Islet of Langerhans (tissue), 1 donor: Measurements from ENCODE around the gene CYGB.

Experiments used
- FAIRE-seq: peaks from one replicate; lab custom pipeline; 2011; peaks lifted over from hg19 to GRCh38; lab: Jason Lieb, UNC

Gene CYGB

GRCh38 chr17:76500747-76501017 lies 36.8 kb downstream of the CYGB start:
- no peak for FAIRE-seq

DNA sequence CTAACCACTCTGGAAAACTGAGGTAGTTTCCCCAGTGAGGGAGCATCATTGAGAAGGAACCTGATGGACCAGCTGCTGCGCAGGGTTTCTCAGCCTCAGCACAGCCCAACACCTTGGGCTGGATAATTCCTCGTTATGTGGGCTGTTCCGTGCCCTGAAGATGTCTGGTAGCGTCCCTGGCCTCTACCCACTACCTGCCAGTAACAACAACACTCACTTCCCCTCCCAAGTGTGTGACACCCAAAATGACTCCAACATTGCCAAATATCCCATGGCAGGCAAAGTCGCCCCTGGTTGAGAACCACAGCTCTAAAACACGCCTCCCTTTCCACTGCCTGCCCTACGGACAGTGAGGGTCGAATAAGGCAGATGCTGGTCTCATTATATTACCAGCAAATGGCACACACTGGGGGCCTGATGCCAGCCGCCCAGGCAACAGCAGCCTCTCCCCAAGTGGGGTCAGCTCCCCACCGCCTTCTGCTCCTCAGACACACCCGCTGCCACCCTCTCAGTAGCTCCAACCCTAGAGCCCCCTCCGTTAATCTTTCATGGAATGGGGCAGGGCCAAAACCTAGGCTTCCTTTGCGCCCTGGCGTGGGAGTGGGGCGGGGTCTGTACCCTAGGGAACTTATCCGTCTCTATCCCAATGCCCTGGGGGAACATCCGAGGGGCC lies 37.3 kb downstream of the CYGB start:
- no peak for FAIRE-seq

GRCh38 chr17:76499267-76499667 lies 38.2 kb downstream of the CYGB start:
- FAIRE-seq: no peak

DNA sequence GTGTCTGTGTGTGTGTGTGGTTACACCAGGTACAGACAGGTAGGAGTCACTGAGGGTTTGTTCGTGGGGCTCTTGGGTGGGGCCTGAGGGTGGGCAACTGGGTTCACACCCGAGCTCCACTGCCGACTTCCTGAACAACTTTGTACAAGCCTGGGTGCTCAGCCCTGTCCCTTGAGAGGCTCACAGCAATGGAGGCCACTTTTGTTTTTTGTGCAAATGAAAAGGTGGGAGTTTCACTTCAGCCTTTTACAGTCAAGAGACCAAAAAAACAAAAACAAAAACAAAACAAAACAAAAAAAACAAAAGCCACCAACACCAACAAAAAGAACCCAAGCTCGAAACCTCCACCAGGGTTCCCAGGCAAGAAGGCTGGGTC lies 38.6 kb downstream of the CYGB start:
- no peak for FAIRE-seq

DNA sequence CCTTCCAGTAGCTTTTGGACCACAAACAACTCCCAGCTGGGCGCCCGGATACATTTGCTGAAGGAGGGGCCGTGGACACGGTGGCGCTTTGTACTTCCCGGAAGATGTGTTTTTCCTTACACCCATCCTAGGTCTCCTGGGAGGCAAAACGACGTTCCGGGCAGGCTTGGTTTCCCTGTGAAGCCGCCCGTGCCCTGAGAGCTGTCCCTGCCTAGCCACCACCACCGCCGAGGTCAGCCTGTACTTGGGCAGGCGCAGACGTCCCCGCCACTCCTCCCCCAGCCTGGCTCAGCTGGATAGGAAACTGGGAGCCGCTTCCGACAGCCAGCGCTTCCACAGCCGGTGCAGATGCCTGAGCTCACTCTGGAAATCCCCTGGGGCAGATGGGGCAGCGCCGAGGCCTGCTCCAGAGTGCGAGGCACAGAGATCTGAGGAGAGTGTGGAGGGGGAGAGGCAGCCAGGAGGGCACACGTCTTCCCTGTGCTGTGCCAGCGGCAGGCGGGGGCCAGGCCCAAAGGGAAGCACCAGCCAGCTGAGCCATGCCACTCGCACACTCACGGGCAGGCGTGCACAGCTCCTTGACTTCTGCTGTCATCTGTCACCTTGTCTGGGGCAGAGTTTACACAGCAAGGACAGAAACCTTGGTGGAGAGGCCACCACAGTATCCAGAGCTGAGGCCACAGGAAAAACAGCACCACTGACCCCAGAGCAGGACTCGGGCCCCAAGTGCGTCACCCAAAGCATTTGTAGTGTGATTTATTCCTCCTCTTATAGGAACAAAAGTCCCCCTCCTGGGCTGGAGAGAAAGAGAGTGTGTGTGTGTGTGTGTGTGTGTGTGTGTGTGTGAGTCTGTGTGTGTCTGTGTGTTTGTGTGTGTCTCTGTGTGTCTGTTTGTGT lies 39.3 kb downstream of the CYGB start:
- no peak for FAIRE-seq

DNA sequence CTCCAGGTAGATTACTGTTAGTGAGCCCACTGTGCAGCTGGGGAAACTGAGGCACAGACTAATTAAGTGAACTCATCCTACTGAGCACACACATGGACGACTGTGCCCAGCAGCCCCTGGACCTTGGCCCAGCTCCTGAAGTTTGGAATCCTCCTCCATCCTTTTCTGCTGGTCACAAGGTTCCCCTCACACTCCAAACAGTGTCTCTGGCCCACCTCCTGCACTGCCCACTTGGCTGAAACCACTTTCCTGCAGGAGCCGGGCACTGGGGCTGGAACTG lies 39.9 kb downstream of the CYGB start:
- no peak for FAIRE-seq

DNA sequence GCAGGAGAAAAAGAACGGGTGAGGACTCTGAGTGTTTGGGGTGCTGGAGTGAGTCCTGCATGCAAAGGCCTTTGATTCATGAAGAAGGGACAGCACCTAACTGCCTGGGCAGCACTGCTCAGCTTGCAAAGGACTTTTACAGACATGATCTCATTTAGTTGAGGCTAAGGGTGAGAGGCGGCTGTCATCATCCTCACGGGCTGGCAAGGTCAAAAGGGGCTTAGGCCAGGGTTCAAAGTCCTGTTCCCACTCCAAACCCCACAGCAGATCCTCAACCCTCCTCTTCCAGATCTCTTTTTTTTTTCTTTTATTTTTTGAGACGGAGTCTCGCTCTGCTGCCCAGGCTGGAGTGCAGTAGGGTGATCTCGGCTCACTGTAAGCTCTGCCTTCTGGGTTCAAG lies 41.0 kb downstream of the CYGB start:
- FAIRE-seq: no peak

- FAIRE-seq: no peak
These were observed 41.7 kb downstream of the CYGB start for GRCh38 chr17:76495663-76496400.

DNA sequence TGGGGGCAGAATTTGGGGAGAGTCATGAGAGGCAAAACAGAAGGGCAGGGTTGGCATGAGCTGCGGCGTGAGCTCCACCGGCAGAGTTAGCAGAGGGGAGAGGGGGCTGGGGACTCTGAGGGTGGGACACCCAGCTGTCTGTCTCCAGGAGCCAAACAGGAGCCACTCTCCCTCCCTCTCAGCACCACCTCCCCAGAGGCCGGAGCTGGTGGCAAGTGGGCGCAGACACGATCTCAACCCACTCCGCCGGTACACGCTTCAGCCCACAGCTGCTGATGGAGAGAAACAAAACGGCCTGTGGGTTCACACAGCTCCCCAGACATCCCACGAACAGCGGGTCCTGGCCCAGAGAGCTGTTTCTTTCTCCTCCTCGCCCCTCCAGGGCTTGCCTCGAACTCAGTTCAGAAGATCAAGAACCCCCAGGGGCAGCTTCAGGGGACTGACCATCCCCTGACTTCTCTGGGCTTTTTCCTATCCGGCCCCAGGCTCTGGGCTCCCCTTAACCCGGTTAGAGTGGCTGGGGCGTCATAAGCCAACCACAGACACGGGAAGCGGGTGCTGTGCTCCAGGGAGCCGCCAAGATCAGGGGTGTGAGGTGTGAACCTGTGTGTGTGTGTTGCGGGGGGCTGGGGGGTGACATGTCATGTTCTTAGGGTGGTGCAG lies 43.9 kb downstream of the CYGB start:
- FAIRE-seq: no peak

GRCh38 chr17:76492989-76493501 lies 44.5 kb downstream of the CYGB start:
- no peak for FAIRE-seq

DNA sequence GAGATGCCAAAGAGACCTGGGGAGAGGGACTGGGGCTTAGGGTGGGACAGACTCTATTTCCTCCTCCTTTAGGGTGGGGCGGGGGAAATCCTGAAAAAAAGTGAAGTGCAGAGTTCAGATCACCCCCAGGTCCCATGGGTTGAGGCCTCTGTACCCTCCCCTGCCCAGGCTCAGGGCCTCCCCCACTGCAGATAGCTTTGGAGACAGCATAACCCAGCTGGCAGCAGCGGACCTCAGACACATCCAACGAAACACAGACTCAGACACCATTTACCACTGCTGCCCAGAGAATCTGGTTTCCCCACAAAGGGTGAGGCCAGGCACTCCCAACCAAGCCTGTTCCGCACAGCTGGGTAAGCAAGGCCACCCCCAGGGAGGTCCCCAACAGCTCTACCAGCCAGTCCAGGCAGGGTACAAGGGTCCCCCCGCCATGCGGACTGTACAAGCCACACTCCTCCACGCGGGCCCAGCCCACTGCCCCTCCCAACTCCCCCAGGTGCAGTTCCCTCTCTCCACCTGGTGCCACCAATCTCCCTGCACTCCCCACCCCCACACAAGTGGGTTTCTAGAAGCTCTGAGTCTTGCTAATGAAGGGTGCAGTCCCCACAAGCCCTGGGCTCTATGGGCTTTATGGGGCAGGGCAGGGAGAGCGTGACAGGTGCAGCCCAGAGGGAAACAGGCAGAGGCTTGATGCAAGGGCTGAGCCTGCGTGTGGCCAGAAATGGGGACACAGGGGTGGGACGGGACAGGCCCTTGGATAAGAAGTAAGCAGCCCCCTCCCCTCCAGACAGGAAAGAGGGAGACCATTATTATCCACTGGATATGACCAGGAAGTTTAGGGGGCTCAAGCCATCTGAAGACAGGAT lies 45.2 kb downstream of the CYGB start:
- no peak for FAIRE-seq

DNA sequence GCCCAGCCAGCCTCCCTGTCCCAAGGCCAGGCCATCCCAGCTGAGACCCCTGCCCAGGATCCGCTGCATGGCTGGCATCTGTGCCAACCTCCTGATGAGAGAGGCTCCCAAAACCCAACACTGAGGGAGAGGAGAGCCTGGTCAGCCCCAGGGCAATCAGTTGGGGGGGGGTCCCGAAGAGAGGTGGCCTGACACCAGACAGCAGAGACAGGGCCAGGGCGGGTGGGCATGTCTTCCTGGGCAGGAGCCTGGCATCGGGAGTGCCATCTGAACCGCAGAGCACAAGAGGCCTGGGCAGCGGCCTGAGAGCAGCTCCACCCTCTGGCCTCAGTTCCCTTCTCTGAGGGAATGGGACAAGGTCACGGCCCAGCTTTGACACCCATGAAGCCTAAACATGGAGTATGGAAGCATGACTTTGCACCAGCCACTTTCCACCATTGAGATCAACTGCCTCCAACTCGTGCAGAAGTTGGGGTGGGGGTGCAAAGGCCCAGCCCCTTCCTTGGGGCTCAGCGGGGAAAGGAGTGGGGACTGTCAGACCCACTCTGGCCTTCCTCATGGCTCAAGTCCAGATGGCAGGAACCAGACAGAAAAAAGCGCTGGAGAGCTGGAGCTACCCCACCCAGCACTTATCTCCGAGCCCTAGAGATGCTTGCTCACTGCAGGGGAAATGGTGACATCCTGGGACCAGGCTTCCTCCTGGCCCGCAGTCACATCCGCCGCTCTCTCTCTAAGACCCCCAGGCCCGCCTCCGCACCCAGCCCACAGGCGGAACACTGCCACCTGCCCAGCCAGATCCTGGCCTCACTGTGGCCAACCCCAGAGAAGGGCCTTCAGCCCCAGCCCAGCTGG lies 46.0 kb downstream of the CYGB start:
- FAIRE-seq: no peak

GRCh38 chr17:76490112-76490710 lies 47.3 kb downstream of the CYGB start:
- FAIRE-seq: no peak

GRCh38 chr17:76487451-76488192 lies 49.9 kb downstream of the CYGB start:
- no peak for FAIRE-seq

DNA sequence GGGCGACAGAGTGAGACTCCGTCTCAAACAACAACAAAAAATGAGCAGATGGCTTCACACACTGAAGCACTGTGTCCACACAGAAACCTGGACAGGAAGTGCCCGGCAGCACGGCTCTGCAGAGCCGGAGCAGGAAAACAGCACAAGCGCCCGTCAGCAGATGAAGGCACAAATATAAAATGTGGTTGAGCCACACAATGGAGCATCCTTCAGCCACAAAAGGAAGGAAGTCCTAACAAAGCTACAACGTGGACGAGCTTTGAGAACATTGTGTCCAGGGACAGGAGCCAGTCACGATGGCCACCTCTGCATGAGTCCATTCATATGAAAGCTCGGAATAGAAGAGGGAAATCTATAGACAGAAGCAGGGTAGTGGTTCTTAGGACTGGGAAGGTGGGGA lies 51.9 kb downstream of the CYGB start:
- FAIRE-seq: no peak

- FAIRE-seq: no peak
These were observed 53.2 kb downstream of the CYGB start for GRCh38 chr17:76484228-76484725.

- FAIRE-seq: no peak
These were observed 56.3 kb downstream of the CYGB start for GRCh38 chr17:76481071-76481655.

DNA sequence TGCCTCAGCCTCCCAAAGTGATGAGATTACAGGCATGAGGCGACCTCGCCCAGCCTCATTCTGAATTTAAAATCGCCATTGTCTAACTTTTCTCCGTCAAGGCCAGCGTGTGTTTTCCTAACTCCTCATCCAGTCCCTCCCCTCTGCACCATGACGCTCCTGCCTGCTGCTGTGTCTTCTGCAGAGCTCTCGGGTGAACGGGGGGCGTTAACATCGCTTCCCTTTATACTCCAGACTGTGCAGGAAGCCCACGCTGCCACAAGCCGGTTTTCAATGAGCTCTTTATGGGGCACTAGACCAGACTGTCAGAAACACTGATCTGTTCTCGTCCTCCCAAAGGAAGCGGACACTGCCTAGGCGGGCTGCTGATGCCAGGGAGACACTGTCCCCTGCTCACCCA lies 56.9 kb downstream of the CYGB start:
- no peak for FAIRE-seq

- no peak for FAIRE-seq
These were observed 57.9 kb downstream of the CYGB start for GRCh38 chr17:76479515-76480060.
